HL-60/S4 (cell line): ENCODE results near the gene DLK1.

ENCODE experiments used
- in situ Hi-C: fragments of 300-500 bp; cut with MboI; formaldehyde crosslinking; loops from 2 replicates; pipeline ENCODE4 v1.14.3; 2022; ENCODE audit warnings: low sequenced_read_pairs

The DLK1 gene

DNA sequence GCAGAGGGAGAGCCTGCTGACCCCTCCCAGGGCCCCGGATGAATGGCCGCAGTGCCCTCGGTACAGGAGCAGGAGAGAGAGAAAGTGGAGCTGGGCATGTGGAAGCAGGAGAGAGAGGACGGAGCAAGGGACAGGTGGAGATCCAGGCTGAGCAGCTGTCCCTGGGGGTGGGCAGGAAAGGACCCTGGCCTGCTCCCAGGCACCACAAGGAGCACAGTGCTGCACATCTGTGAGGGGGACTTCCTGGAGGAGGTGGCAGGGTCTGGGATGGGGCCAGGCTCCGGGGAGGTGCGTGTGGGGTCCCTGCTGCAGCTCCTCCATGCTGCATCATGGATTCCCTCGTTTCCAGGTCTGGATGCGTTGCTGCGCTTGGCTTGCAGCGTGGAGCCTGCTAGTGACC, 13.0 kb upstream of the DLK1 start:
- in situ Hi-C loops = no loop called here

DNA sequence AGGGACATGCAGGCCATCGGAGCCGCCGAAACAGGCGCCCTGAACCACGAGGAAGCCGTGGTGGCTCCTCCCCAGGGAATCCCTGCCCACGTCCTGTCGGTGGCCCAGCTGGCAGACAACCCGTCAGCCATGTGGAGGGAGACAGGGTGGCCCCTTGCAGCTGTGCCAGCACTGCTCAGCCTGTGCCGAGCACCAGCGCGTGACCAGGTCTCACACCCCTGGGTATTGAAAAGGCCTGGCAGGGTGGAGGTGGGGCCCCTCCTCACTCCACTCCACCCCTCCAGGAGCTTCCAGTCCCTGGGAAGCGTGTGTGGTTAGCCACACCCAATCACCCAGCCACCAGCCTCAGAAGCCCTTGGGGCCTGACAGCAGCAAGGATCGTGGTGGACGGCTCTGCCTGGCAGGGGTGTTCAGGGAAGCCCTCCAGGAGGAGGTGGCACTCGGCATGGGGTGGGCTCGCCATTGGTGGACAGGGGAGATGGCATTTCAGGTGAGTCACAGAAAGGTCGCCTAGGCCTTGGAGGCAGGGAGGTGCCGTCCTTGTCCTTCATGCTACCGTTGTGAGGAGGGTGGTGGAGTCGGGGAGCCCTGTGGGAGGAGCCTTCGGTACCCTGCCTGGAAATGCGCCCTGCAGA, 12.3 kb upstream of the DLK1 start:
- in situ Hi-C loops = no loop called here

DNA sequence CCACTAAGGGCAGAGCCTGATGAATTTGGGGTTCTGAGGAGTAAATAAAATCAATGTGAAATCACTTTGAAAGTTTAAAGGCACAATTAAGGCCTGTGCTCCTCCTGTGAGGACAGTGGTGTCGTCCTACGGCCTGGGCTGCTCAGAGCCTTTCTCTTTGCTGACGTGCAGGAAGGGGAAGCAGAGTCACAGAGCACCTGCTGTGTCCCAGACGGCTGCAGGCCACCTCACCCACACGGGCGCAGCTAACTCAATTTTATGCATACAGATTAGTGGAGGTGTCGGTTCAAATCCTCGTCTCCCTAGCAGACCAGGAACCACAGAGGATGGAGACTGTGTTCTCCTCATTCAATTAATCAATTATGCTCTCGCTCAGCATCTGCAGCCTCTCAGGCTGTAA, 11.4 kb upstream of the DLK1 start:
- in situ Hi-C loops = no loop called here

DNA sequence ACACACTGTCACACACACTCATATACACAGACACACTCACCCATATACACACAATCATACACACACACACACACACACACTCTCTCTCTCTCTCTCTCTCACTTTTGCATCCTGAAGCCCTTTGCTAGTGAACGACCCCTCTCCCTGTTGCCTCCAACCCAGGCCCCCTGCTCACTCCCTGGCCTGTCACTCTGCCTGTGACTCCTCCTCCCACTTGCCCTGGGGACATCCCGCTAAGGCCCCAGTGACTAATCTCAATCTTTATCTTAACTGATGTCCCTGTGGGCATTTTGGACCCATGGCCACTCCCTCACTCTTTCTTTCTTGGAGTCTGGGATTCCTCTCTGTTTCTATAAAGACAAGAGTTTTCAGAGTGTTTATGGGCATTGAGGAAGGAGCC, 10.9 kb upstream of the DLK1 start:
- in situ Hi-C loops = no loop called here

DNA sequence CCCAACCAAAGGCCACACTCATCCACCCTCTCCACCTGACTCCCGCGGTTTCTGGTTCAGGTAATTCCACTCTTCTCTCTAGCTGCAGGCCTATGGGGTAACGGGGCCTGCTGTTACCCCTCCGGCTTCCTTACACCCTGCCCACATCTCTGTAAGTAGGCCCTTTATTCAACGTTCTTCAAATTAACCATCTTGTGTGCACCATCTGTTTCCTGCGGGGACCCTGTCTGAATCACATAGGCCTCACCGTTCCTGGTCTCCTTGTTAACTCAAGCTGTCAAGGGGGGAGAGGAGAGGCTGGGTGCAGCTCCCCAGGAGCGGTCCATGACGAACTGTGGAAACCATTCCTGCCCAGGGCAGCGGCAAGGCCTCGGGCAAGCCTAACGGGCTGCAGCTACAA, 9.3 kb upstream of the DLK1 start:
- in situ Hi-C loops = no loop called here

DNA sequence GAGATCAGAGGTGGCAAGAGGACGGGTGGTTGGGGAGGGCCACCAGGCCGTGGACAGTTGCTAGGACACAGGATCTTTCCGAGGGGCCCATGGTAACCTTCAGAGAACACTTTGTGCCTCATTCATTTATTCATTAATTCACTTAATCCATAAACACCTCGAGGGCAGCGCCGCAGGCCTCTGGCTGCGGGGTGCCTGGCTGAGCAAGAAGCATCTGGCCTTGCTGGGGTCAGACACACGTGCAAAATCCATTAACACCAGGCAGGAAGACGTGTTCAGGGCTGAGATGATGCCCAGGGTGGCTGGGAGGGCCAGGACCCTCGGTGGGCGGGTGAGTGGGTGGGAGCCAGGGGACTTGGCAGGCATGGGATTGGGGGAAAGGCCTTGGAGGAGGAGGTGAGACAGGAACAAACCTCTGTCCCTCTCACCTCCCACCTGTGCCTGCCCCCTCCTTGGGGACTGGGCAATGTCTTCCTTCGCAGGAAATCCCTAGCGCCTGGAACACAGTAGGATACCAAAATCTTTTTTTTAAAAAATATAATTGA, 6.6 kb upstream of the DLK1 start:
- in situ Hi-C loops = no loop called here

DNA sequence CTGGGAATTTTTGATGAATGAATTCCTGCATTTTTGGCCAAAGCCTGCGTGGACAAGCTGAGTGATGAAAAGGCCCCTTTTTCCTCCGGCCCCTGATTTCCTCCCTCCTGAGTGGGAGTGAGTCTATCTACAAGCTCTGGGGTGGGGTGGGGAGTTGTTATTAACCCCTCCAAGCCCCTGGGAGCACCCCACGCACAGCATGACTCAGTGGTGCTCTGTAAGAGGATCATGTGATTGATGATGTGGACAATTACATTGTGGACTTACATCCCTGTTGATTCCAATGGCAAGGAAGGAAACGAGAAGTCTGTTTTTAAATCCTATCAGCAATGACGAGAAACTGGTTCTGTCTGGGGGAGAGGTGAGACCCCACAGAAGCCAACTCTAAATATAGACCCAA, 5.1 kb upstream of the DLK1 start:
- in situ Hi-C loops = no loop called here

DNA sequence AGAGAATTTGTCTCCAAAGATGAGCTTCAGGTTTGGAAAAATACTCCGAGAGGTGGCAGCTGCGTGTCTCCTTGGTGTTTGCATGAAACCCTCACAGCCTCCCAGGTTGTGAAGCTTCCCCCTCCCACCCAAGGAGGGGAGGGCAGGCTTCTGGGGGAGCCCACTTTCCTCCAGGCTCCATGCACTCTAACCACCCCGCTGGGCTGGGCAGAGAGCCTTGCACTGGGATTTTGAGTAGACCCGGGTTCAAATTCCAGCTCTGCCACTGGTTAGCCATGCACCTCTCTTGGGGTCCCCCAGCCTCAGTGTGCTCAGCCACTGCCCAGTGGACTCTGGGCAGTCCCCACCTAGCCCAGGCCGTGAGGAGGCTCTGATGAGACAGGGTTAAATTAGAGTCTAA, 4.3 kb upstream of the DLK1 start:
- in situ Hi-C loops = no loop called here

DNA sequence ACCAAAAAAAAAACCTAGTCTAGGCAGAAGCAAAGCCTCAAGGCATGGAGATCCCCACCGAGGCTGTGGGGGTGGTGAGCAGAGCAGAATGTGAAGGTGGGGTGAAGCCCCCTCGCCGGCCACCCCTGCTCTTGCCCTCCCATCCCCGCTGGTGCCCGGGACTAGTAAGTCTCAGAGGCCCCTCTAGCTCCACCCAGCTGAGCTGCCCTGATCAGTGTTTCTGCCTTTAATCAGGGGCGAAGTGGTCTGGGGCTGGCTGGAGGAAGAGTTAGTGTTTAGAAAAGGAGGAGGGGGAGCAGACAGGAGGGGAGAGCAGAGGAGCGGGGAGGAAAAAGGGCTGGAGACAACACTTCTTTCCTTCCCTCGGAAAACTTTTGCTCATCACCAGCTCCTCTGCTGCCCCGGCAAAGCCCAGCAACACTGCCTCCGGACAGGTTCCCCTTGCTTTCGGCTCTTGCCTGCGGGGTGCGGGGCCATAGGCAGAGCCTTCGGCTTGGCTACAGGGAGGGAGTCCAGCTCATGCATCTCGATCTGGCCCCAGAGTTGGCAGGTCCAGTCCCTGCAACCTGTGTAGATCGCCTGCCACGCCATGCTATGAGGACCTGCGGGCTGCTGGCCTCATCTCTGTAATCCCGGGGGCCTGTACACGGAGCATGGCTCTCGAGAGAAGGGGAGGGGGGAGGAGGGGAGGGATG, 3.4 kb upstream of the DLK1 start:
- in situ Hi-C loops = no loop called here

DNA sequence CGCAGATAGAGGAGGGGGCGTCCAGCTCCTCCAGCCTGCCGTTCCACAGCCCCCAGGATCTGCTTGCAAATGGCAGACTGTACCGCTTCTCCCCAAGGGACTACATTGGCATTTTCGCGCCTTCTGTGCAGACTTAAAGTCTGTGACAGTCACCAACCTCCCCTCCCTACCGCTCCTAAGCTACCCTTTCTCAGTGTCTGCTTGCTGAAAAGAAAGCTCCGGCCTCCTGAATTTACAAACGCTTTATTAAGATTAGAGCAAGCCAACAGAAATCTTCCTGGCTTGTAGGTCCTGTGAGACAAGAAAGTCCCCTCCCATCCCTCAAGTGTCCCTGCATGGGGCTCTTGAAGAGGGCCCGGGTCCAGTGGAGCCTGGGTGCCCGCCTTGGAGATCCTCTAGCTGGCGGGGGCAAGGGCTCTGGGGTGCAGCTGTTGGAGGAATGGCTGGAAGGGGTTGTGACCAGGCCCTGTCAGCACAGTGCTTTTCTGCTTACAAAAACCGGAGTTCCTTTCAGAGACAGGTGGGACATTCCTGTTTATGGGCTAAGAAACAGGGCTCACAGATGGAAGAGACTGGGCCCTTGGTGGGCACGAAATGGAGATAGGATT, 2.8 kb upstream of the DLK1 start:
- in situ Hi-C loops = no loop called here

DNA sequence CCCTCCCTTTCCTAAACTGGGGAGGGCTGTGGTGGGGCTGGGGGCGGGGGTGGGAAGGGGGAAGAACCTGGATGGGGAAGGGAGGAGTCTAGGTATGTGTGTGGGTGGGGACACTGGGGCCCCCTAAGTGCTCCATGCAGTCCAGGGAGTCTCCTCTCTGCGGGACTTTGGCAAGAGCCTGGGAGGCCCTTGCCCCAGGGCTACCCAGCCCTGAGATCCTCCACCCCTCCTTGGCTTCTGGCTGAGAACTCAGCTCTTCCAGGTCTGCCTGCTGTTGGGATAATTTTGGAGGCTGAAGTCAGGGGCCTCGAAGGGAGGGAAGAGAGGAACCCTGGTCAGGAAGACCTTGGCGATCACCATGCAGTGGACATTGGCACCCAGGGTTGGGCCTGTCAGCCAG, 2.2 kb upstream of the DLK1 start:
- in situ Hi-C loops = no loop called here

DNA sequence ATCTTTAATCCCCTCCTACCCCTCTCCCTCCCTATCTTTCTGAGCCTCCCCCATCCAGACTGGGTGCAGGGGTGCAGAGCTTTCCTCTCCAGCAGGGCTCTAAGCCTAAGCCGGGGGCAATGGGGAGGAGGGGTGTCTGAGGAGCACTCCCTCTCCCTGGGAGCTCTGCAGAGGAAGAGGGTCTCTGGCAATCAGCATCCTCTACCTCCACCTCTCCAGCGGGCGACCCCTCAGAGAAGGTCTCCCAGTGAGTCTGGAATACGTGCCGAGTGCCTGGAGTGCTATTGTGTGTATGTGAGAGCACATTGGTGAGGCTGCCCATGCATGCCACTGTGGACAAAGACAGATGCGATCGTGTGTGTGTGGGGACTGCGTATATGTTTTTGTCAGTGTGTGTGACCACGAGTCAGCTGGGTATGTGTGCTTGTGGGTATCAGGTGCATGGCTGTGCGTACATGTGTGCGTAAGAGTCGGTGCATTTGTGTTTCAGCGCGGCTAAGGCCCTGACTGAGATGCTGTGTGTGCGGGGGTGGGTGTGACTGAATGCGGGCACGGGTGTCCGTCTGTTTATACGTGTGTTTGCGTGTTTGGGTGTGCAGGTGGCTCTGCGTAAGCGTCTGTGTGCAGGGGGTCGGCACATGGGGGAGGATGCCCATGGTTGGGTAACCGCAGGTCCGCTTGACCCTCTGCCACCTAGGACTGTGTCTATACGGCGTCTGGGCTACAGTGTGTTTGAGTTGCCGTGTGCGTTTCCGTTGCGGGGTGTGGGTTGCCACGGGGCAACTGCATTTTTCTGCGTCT, 905 bp upstream of the DLK1 start:
- in situ Hi-C loops = no loop called here

DNA sequence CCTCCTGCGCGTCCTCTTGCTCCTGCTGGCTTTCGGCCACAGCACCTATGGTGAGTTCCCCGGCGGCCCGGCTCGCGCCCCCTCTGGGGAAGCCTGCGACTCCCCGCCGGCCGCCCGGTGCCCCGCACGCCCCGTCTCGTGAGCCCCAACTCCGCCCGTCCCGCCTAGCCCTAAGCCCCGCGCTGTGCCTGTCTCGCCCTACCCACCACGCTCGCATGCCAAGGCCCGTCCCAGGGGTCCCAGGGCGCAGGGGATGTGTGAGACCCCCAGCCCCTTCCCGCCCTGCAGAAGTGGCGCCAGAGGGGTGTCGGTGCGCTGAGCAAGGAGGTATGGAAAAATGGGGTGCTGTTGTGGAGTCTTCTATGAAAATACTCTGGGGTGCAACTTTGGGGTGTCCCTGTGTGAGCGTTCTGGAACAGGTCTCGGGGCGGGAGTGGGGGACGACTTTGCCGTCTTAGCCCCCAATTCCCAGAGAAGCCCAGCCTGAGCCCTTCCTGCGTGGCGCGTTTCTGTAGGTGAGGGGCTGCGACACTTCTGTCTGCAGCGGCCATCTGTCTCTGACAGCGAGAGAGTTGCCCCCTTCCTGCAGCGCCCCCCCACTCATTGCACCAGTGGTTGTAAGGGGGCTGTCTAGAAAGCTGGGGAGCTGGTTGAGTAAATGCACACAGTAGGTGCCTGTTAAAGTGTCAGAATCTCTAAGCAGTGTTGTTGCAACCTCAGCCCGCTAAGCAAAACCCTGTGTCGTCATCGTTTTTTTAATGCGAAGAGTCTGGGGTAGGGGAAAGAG, 587 bp downstream of the DLK1 start:
- in situ Hi-C loops = no loop called here

DNA sequence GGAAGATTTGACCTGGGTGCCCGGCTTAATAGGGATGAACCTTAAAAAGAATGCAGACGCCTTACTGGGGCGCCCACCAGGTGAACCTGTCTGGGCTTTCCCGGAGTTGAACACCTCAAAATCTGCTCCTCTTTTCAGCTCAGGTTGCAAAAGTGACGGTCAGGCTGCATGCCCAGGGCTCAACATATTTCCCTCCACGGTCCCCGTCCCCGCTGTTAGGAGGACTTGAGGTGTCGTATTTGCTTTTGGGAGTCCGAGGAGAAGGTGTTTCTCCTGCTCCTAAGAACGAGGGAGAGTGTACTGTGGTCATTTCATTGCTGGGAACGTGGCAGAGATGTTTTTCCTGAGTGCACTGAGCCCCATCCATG, 1.2 kb downstream of the DLK1 start:
- in situ Hi-C loops = no loop called here

DNA sequence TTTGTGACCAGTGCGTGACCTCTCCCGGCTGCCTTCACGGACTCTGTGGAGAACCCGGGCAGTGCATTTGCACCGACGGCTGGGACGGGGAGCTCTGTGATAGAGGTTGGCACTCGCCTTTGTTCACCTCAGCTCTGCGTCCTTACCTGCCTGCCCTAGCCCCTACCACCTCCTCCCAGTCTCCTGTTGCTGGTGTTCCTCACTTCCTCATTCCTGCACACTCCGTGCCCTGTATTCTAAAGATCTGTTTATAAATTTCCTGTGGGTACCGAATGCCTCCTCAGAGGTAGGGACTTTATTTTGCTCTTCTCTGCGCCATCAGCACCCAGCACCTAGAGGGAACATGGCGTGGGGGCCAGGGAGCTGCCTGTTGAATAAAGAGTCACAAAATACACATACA, 2.3 kb downstream of the DLK1 start:
- in situ Hi-C loops = no loop called here

DNA sequence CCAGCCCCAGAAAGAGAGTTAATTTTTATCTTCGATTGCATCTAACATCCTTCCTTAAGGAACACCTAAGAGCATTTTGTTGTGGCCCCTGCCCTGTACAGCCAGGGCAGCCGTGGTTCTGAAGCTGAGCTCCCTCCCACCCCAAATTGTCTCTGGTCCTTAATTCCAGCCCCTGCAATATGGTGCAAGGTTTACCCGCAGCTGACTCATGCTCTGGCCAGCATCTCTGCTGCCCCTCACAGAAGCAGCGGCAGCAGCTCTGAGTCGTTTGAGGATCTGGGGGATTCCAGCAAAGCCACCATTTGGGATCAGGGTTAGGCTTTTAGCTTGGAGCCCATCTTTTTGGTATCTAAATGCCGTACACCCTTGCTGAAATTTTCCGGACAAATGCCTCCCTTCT, 3.3 kb downstream of the DLK1 start:
- in situ Hi-C loops = no loop called here

DNA sequence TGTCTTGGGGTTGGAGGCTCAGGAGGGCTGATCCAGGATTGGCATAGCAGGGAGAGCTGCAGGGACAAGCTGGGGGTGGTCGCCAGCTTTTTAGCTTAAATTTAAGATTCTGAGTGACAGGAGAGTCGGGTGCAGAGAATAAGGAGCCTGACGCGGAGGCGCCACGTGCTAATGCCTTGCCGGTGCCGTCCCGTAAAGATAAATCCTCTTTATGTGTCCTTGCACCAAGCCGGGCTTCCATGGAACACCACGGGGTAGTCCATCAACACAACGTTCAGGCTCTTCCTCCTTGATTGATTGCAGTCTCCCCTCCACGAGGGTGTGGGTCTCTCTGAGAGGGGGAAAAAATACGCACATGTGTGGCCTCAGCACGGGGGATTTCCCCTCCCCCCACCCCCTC, 3.9 kb downstream of the DLK1 start:
- in situ Hi-C loops = no loop called here

DNA sequence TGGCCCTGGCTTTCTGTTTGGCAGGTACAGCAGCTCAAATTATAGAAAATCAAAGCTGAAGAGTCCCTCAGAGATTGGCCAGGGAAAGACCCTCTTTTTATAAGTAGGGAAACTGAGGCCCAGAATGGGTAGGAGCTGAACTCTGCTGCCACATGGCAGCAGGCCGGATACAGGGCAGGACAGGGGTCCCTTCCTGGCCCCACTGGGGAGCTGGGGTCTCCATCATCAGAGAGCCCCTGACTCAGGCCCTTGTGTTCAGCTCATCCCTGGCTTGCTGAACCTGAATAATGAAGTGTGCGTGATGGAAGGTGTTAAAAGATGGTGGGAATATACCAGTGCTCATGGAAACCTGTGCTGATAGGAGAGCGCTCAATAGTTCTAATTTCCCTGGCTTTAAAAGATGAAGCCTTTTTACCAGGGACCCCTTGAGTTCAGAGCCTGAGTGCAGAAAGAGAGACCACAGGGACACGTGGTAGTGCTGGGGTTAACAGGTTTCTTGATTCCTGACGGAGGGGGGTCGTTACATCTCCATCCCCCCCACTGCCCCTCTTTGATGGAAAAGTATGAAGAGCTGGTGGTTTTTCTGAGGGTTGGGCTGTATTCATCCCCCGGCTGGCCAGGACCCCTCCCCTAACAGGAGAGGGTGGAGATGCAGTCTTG, 4.4 kb downstream of the DLK1 start:
- in situ Hi-C loops = no loop called here

DNA sequence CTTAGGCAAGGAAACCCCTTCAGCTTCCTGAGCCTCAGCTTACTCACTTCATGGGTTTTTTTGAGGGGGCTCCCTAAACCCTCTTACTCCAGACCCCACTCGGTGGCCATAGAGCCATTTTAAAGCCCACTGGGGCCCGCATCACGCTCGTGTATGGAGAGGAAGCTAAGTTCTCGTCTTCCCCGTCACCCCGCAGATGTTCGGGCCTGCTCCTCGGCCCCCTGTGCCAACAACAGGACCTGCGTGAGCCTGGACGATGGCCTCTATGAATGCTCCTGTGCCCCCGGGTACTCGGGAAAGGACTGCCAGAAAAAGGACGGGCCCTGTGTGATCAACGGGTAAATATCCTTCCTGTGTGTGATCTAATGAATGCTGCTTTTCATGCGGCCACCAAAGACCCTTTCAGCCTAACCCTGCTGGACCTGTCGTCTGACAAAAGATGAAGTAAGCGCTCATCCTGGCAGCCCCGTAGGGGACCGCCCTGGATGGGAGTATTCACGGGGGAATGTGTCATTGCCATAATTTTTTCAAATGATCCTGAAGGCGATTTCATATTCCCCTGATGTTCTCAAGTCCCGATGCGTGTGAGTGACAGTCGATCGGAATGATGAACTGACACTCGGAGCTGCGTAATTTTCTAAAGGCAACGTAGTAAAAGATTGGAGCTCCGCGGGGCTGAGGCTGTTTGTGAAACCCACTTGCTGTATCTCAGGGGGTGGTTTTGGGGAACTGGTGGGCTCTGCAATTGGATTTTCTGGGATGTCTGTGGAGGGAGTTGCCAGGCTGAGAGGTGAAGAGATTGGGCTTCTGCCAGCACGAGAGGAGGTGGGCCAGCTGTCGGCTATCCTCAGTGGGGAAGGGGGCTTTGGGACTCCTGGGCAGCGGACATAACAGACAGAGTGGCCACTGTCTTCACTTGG, 5.4 kb downstream of the DLK1 start:
- in situ Hi-C loops = no loop called here
